Rectal smooth muscle tissue (tissue), 1 donor: ENCODE measurements around the gene GOLGA2.

Experiments
- H3K27ac ChIP-seq: one replicate; pipeline ENCODE4 v1.7.0; 2013; ENCODE audit warnings: low read depth, low read length, inconsistent platforms
- H3K27me3 ChIP-seq: one replicate; pipeline ENCODE4 v1.7.0; 2013; ENCODE audit warnings: low read length; ENCODE audit not compliant: control insufficient read depth, insufficient read depth
- H3K36me3 ChIP-seq: one replicate; pipeline ENCODE4 v1.7.0; 2013; ENCODE audit warnings: low read length; ENCODE audit not compliant: control insufficient read depth, insufficient read depth
- H3K4me1 ChIP-seq: one replicate; pipeline ENCODE4 v1.7.0; 2013; ENCODE audit warnings: low read length; ENCODE audit not compliant: control insufficient read depth, insufficient read depth
- H3K4me3 ChIP-seq: one replicate; pipeline ENCODE4 v1.7.0; 2013; ENCODE audit warnings: low read length
- H3K9ac ChIP-seq: one replicate; pipeline ENCODE4 v1.7.0; 2013; ENCODE audit warnings: low read length

Gene GOLGA2

GRCh38 chr9:128218172-128218517, 57.7 kb downstream of the GOLGA2 start:
- Histone ChIP-seq H3K9ac (no peak overlapping the region), H3K36me3 (no peaks in the 10 kb centered on the region), H3K27ac (no peak overlapping the region), H3K4me3 (peak overlapping the region; percentile 59), H3K27me3 (no peaks in the 10 kb centered on the region), H3K4me1 (peaks cover 2% of the 10 kb centered on the region)

- no peak overlapping the region for H3K9ac ChIP-seq
- H3K27ac ChIP-seq, result no peak overlapping the region
- no peaks in the 10 kb centered on the region for H3K27me3 ChIP-seq
- H3K36me3 ChIP-seq, result no peaks in the 10 kb centered on the region
- no peak overlapping the region for H3K4me3 ChIP-seq
- peaks cover 2% of the 10 kb centered on the region for H3K4me1 ChIP-seq
Measured at GRCh38 chr9:128216781-128217553, 58.8 kb downstream of the GOLGA2 start.

GRCh38 chr9:128215491-128216409, 60.1 kb downstream of the GOLGA2 start:
- Histone ChIP-seq H3K27ac (peak overlapping the region; percentile 24), H3K4me1 (peaks cover 2% of the 10 kb centered on the region), H3K4me3 (no peak overlapping the region), H3K9ac (no peak overlapping the region), H3K27me3 (no peaks in the 10 kb centered on the region), H3K36me3 (no peaks in the 10 kb centered on the region)

GRCh38 chr9:128214571-128215490, 61.0 kb downstream of the GOLGA2 start:
- Histone ChIP-seq H3K9ac (no peak overlapping the region), H3K27ac (peak overlapping the region; percentile 24), H3K4me3 (no peak overlapping the region), H3K27me3 (no peaks in the 10 kb centered on the region), H3K4me1 (peaks cover 2% of the 10 kb centered on the region), H3K36me3 (no peaks in the 10 kb centered on the region)

GRCh38 chr9:128213746-128214497, 61.9 kb downstream of the GOLGA2 start:
- H3K27me3 ChIP-seq, result no peaks in the 10 kb centered on the region
- no peaks in the 10 kb centered on the region for H3K36me3 ChIP-seq
- no peak overlapping the region for H3K9ac ChIP-seq
- peaks cover 2% of the 10 kb centered on the region for H3K4me1 ChIP-seq
- no peak overlapping the region for H3K27ac ChIP-seq
- H3K4me3 ChIP-seq, result no peak overlapping the region

GRCh38 chr9:128211981-128212281, 63.9 kb downstream of the GOLGA2 start:
- H3K4me1 ChIP-seq, result peaks cover 2% of the 10 kb centered on the region
- H3K36me3 ChIP-seq, result no peaks in the 10 kb centered on the region
- no peak overlapping the region for H3K27ac ChIP-seq
- no peak overlapping the region for H3K9ac ChIP-seq
- no peak overlapping the region for H3K4me3 ChIP-seq
- H3K27me3 ChIP-seq, result no peaks in the 10 kb centered on the region

- Histone ChIP-seq H3K4me1 (peaks cover 1% of the 10 kb centered on the region), H3K9ac (no peak overlapping the region), H3K27ac (no peak overlapping the region), H3K4me3 (no peak overlapping the region), H3K36me3 (no peaks in the 10 kb centered on the region), H3K27me3 (no peaks in the 10 kb centered on the region)
Measured at GRCh38 chr9:128211186-128211980, 64.4 kb downstream of the GOLGA2 start.

GRCh38 chr9:128208946-128209669, 66.7 kb downstream of the GOLGA2 start:
- H3K4me3 ChIP-seq, result no peak overlapping the region
- peaks cover 6% of the 10 kb centered on the region for H3K27me3 ChIP-seq
- no peaks in the 10 kb centered on the region for H3K4me1 ChIP-seq
- no peaks in the 10 kb centered on the region for H3K36me3 ChIP-seq
- no peak overlapping the region for H3K27ac ChIP-seq
- H3K9ac ChIP-seq, result no peak overlapping the region

GRCh38 chr9:128208386-128208785, 67.4 kb downstream of the GOLGA2 start:
- H3K9ac ChIP-seq, result no peak overlapping the region
- H3K4me3 ChIP-seq, result no peak overlapping the region
- no peaks in the 10 kb centered on the region for H3K4me1 ChIP-seq
- no peaks in the 10 kb centered on the region for H3K36me3 ChIP-seq
- H3K27me3 ChIP-seq, result peaks cover 7% of the 10 kb centered on the region
- H3K27ac ChIP-seq, result no peak overlapping the region

- Histone ChIP-seq H3K4me1 (no peaks in the 10 kb centered on the region), H3K4me3 (no peak overlapping the region), H3K9ac (no peak overlapping the region), H3K27ac (no peak overlapping the region), H3K27me3 (peaks cover 7% of the 10 kb centered on the region), H3K36me3 (no peaks in the 10 kb centered on the region)
Measured at GRCh38 chr9:128206916-128207910, 68.6 kb downstream of the GOLGA2 start.
